Ascending aorta (tissue), 2 donors: ENCODE measurements around the gene CCDC97. TPM values are rescaled to one million over a fixed set of nuclear protein-coding genes. Genes with fewer than 3 reads are reported as not detected.

Experiments
- DNase-seq, 2 donors: peaks; one replicate each; pipeline ENCODE4 v3.0.0-alpha.2; 2019; ENCODE audit warnings: low spot score in 2 of 2
- H3K27ac ChIP-seq, 2 donors: fragments of 200-600 bp; sonication (generic); one replicate each; pipeline ENCODE4 v1.5.1; 2016 to 2017; ENCODE audit warnings: mild to moderate bottlenecking in 1 of 2
- H3K27me3 ChIP-seq: fragments of 200-600 bp; sonication (generic); one replicate; pipeline ENCODE4 v1.5.1; 2017
- H3K36me3 ChIP-seq, 2 donors: fragments of 200-600 bp; sonication (generic); one replicate each; pipeline ENCODE4 v1.5.1; 2016
- H3K4me1 ChIP-seq, 2 donors: fragments of 200-600 bp; sonication (generic); one replicate each; pipeline ENCODE4 v1.5.1; 2016 to 2017; ENCODE audit warnings: mild to moderate bottlenecking in 1 of 2
- H3K4me3 ChIP-seq, 2 donors: fragments of 200-600 bp; sonication (generic); one replicate each; pipeline ENCODE4 v1.5.1; 2016 to 2017; ENCODE audit warnings: mild to moderate bottlenecking in 1 of 2
- H3K9me3 ChIP-seq, 2 donors: fragments of 200-600 bp; sonication (generic); one replicate each; pipeline ENCODE4 v1.5.1; 2016
- CTCF ChIP-seq, 3 experiments: fragments of 200-600 bp in 2 of 3; fragments of 450-650 bp in 1 of 3; sonication (generic) in 2 of 3; IDR thresholded peaks; one replicate each; pipeline ENCODE4 v1.5.1; 2016 to 2019; ENCODE audit warnings: antibody characterized with exemption in 3 of 3, mild to moderate bottlenecking in 1 of 3, moderate library complexity in 1 of 3
- intact Hi-C: fragments of 100-400 bp; cut with DNase I; formaldehyde crosslinking; loops from one replicate; pipeline ENCODE4 v1.15.1; 2023
- total RNA-seq: library from RNA; depleted of rRNA; stranded (reverse); fragments of >200 nt; gene quantifications from one replicate; pipeline ENCODE4 v1.1.0, GENCODE V29; 2016

The CCDC97 gene
- total RNA-seq, 1 donor from 2014 or later, result 18.4 TPM

DNA sequence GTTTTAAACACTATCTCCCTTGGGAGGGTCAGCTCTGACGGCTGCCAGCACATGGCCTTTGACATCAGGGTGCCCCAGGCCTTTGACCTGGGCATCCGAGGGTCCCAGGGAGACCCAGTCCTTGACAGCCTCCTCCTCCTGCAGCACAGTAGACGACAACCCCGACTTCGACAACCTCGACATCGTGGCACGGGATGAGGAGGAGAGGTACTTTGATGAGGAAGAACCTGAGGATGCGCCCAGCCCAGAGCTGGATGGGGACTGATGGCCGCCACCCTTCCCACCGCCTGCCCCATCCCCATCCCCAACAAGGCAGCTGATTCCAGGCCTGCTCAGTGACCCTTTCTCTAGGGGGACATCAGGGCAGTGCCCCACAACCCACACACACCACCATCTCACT is 12.5 kb downstream of the CCDC97 start:
- DNase-seq, result no peak
- no peaks in the 10 kb centered on the region for H3K9me3 ChIP-seq
- intact Hi-C loops, result loop anchor here (5.0 kb wide), 1 partner anchor 105 kb away; the partner anchor contains the start of gene B3GNT8
- no peak overlapping the region for H3K4me3 ChIP-seq
- no peak for TF ChIP-seq CTCF (IDR thresholded peaks at IDR 0.05)
- H3K36me3 ChIP-seq, result peaks cover 31 to 40% of the 10 kb centered on the region in 2 donors
- H3K27ac ChIP-seq, result peak overlapping the region; percentile 85 to 97
- H3K4me1 ChIP-seq, result peaks cover 35 to 58% of the 10 kb centered on the region in 2 donors
- H3K27me3 ChIP-seq, result no peaks in the 10 kb centered on the region

DNA sequence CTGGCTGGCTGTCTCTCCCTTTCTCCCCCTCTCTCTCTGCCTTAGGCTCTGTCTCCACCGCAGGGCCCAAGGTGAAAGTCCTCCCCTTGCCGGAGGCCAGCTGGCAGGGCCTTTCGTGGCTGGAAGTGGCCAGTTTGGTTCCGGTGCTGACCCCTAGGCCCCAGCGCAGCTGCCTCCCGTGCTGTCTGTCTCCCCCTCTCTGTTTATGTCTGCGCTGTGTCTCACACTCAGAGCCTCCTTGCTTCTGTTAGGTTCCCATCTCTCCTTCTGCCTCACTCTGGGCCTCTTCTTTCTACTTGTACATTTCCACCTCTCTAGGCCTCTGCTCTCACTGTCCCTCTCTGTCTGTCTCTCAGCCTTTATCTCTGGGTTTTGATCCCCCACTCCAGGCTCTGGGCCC is 13.1 kb downstream of the CCDC97 start:
- Histone ChIP-seq H3K4me3 (no peak overlapping the region), H3K27ac (peak overlapping the region; percentile 85 to 97), H3K9me3 (no peaks in the 10 kb centered on the region), H3K36me3 (peaks cover 30 to 35% of the 10 kb centered on the region in 2 donors), H3K27me3 (no peaks in the 10 kb centered on the region), H3K4me1 (peaks cover 36 to 64% of the 10 kb centered on the region in 2 donors)
- TF ChIP-seq CTCF (IDR thresholded peaks at IDR 0.05), result no peak
- intact Hi-C loops, result loop anchor here (1.0 to 5.0 kb wide), 2 partner anchors 14 to 104 kb away; partner anchors contain the start of gene B3GNT8
- DNase-seq, result no peak

GRCh38 chr19:41323430-41324125 is 13.6 kb downstream of the CCDC97 start:
- Histone ChIP-seq H3K27me3 (no peaks in the 10 kb centered on the region), H3K36me3 (peaks cover 25 to 30% of the 10 kb centered on the region in 2 donors), H3K4me1 (peaks cover 37 to 64% of the 10 kb centered on the region in 2 donors), H3K4me3 (no peak overlapping the region), H3K9me3 (no peaks in the 10 kb centered on the region), H3K27ac (peak overlapping the region; percentile 85 to 97)
- DNase-seq, result peak; percentile 75 to 91
- TF ChIP-seq CTCF (IDR thresholded peaks at IDR 0.05), result no peak
- intact Hi-C loops, result loop anchor here (1.0 to 5.0 kb wide), 2 partner anchors 14 to 104 kb away; partner anchors contain the start of gene B3GNT8

DNA sequence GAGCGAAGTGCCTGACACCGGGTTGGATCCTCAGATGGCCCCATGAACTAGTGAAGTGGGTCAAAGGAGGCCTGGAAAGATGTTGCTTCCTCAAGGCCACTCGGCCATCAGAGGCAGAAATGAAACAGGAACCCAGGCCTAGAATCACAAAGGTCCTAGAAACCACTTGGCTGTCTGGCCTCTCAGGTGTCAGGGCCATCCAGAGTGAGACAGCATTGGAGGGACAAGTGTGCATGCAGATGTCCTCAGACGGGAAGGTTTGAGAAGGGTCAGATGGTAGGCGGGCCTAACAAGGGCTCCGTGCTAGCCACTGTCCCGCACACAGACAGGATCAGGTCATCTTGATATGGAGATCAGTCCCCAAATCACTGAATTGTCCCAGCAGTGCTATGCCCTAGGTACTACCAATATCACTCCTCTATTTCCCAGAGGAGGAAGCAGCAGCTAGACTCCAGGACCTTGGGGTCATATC is 14.3 kb downstream of the CCDC97 start:
- Histone ChIP-seq H3K9me3 (no peaks in the 10 kb centered on the region), H3K36me3 (peaks cover 26 to 30% of the 10 kb centered on the region in 2 donors), H3K4me1 (peaks cover 37 to 64% of the 10 kb centered on the region in 2 donors), H3K4me3 (no peak overlapping the region), H3K27ac (peak overlapping the region; percentile 85 to 97), H3K27me3 (no peaks in the 10 kb centered on the region)
- DNase-seq, result no peak
- intact Hi-C loops, result loop anchor here (5.0 kb wide), 1 partner anchor 103 kb away; the partner anchor contains the start of gene B3GNT8
- no peak for TF ChIP-seq CTCF (IDR thresholded peaks at IDR 0.05)

DNA sequence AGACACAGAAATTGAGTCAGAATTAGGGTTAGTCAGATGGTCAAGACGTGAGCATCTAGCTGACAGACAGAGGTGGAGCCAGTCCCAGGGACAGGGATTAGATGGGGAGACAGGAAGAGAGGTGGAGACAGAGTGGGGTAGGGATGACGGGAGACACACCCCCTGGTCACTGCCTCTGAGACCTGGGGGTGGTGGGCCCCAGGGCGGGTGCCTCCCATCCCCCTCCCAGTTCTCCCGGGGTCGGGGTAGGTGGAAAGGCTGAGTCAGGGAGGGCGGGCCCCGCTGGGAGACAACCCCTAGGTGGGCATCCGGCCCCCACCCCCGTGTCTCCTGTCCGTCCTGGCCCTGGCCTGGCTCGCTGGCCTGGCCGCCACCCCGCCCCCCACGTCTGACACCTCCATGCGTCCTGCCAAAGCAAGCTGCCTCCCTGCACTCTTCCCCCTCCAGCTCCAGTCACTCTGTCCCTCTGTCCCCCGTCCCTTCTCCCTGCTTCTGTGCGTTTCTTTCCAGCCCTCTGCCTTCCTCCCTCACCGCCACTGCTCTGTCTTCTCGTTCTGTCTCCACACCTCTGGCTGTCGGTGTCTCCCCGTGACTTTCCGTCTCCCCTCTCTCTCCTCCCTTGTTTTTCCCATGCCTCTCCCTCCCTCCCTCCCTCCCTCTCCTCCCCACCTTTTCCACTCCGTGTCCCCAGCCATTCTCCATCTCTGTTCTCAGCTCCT is 15.1 kb downstream of the CCDC97 start:
- H3K36me3 ChIP-seq, result peaks cover 20 to 28% of the 10 kb centered on the region in 2 donors
- no peaks in the 10 kb centered on the region for H3K9me3 ChIP-seq
- intact Hi-C loops, result loop anchor here (1.0 to 5.0 kb wide), 2 partner anchors 28 to 102 kb away; partner anchors contain the start of genes B3GNT8 and TGFB1
- H3K4me3 ChIP-seq, result peak overlapping the region; percentile 29 to 62
- peak overlapping the region; percentile 85 to 97 for H3K27ac ChIP-seq
- no peak for TF ChIP-seq CTCF (IDR thresholded peaks at IDR 0.05)
- DNase-seq, result peak; percentile 58 to 88
- peaks cover 37 to 64% of the 10 kb centered on the region in 2 donors for H3K4me1 ChIP-seq
- H3K27me3 ChIP-seq, result no peaks in the 10 kb centered on the region
